H9 (cell line): ENCODE data around the gene SRPX2. TPM values are rescaled to one million over a fixed set of nuclear protein-coding genes. Genes with fewer than 3 reads are reported as not detected.

Source experiments
- DNase-seq: peaks from one replicate; pipeline ENCODE4 v3.0.0-alpha.2; 2017
- H2AFZ ChIP-seq: one replicate; pipeline ENCODE4 v1.6.1; 2013; ENCODE audit warnings: mild to moderate bottlenecking, low read length, control low read depth, moderate library complexity
- H2AK5ac ChIP-seq: 2 replicates; pipeline ENCODE4 v1.6.1; 2013; ENCODE audit warnings: low read length, control low read depth, mixed read lengths; ENCODE audit not compliant: insufficient read length
- H2BK120ac ChIP-seq: one replicate; pipeline ENCODE4 v1.6.1; 2013; ENCODE audit warnings: low read depth, mild to moderate bottlenecking, low read length, control low read depth, inconsistent platforms; ENCODE audit not compliant: poor library complexity, severe bottlenecking
- H2BK12ac ChIP-seq: 2 replicates; pipeline ENCODE4 v1.6.1; 2013; ENCODE audit warnings: low read length, control low read depth, mixed read lengths, low read depth; ENCODE audit not compliant: insufficient read length
- H2BK15ac ChIP-seq: 2 replicates; pipeline ENCODE4 v1.6.1; 2013; ENCODE audit warnings: low read depth, low read length, control low read depth
- H2BK20ac ChIP-seq: one replicate; pipeline ENCODE4 v1.6.1; 2013; ENCODE audit warnings: low read depth, mild to moderate bottlenecking, low read length, control low read depth, inconsistent platforms; ENCODE audit not compliant: poor library complexity, severe bottlenecking
- H2BK5ac ChIP-seq: 2 replicates; pipeline ENCODE4 v1.6.1; 2013; ENCODE audit warnings: low read length, control low read depth, mixed read lengths; ENCODE audit not compliant: insufficient read length
- H3K14ac ChIP-seq: 2 replicates; pipeline ENCODE4 v1.6.1; 2013; ENCODE audit warnings: low read length, control low read depth; ENCODE audit not compliant: insufficient read depth
- H3K18ac ChIP-seq: 2 replicates; pipeline ENCODE4 v1.6.1; 2013; ENCODE audit warnings: low read depth, mild to moderate bottlenecking, mixed read lengths, low read length, control low read depth; ENCODE audit not compliant: insufficient read length
- H3K23ac ChIP-seq: 2 replicates; pipeline ENCODE4 v1.6.1; 2013; ENCODE audit warnings: low read length, control low read depth, mixed read lengths, low read depth; ENCODE audit not compliant: insufficient read length
- H3K23me2 ChIP-seq: 2 replicates; pipeline ENCODE4 v1.6.1; 2013; ENCODE audit warnings: low read depth, mild to moderate bottlenecking, mixed read lengths, low read length, control low read depth; ENCODE audit not compliant: insufficient read length, poor library complexity, severe bottlenecking
- H3K27ac ChIP-seq: 2 replicates; pipeline ENCODE4 v1.5.1; 2013; ENCODE audit warnings: low read length, control low read depth, mixed read lengths, low read depth; ENCODE audit not compliant: insufficient read length
- H3K27me3 ChIP-seq: 2 replicates; pipeline ENCODE4 v1.6.1; 2013; ENCODE audit warnings: low read length, control low read depth, inconsistent platforms; ENCODE audit not compliant: insufficient read depth
- H3K4ac ChIP-seq: 2 replicates; pipeline ENCODE4 v1.6.1; 2013; ENCODE audit warnings: low read depth, mild to moderate bottlenecking, control low read depth, inconsistent platforms, low read length, moderate library complexity
- H3K4me1 ChIP-seq: 2 replicates; pipeline ENCODE4 v1.6.1; 2013; ENCODE audit warnings: low read length, control low read depth, inconsistent platforms; ENCODE audit not compliant: insufficient read depth
- H3K4me2 ChIP-seq: 2 replicates; pipeline ENCODE4 v1.6.1; 2013; ENCODE audit warnings: low read length, control low read depth, mixed read lengths; ENCODE audit not compliant: insufficient read length, insufficient read depth
- H3K56ac ChIP-seq: 2 replicates; pipeline ENCODE4 v1.6.1; 2013; ENCODE audit warnings: low read depth, mild to moderate bottlenecking, mixed read lengths, low read length, control low read depth; ENCODE audit not compliant: insufficient read length
- H3K79me1 ChIP-seq: 2 replicates; pipeline ENCODE4 v1.6.1; 2013; ENCODE audit warnings: low read depth, mild to moderate bottlenecking, moderate library complexity, low read length, control low read depth, inconsistent platforms; ENCODE audit not compliant: insufficient read depth, poor library complexity, severe bottlenecking
- H3K79me2 ChIP-seq: 2 replicates; pipeline ENCODE4 v1.6.1; 2013; ENCODE audit warnings: low read length, control low read depth, inconsistent platforms; ENCODE audit not compliant: insufficient read depth
- H3K9ac ChIP-seq: 2 replicates; pipeline ENCODE4 v1.6.1; 2013; ENCODE audit warnings: low read length, control low read depth, mixed read lengths; ENCODE audit not compliant: insufficient read length; ENCODE audit errors: extremely low read depth
- H3K9me3 ChIP-seq: one replicate; pipeline ENCODE4 v1.6.1; 2013; ENCODE audit warnings: low read depth, low read length, inconsistent platforms; ENCODE audit not compliant: control insufficient read depth
- H3T11ph ChIP-seq: one replicate; pipeline ENCODE4 v1.6.1; 2013; ENCODE audit warnings: mild to moderate bottlenecking, low read length, control low read depth, inconsistent platforms
- H4K20me1 ChIP-seq: one replicate; pipeline ENCODE4 v1.6.1; 2013; ENCODE audit not compliant: control insufficient read depth, insufficient read length, insufficient read depth
- H4K5ac ChIP-seq: 2 replicates; pipeline ENCODE4 v1.6.1; 2013; ENCODE audit warnings: low read depth, mild to moderate bottlenecking, mixed read lengths, low read length, control low read depth; ENCODE audit not compliant: insufficient read length
- H4K8ac ChIP-seq: replicated peaks from 2 replicates; pipeline ENCODE4 v1.6.1; 2013; ENCODE audit warnings: low read length, control low read depth, mixed read lengths, low read depth; ENCODE audit not compliant: insufficient read length
- H4K91ac ChIP-seq: 2 replicates; pipeline ENCODE4 v1.6.1; 2013; ENCODE audit warnings: low read depth, mild to moderate bottlenecking, moderate library complexity, mixed read lengths, low read length, control low read depth; ENCODE audit not compliant: insufficient read length
- H3K27ac Mint-ChIP-seq, 3 experiments: 2 replicates in 2 of 3; 3 replicates in 1 of 3; pipeline ENCODE4 v1.8.0; 2020 to 2021; ENCODE audit warnings: mixed read lengths in 3 of 3, mild to moderate bottlenecking in 1 of 3, moderate library complexity in 1 of 3
- H3K27me3 Mint-ChIP-seq: 2 replicates; pipeline ENCODE4 v1.8.0; 2021; ENCODE audit warnings: low read depth, mild to moderate bottlenecking, moderate library complexity, mixed read lengths
- H3K36me3 Mint-ChIP-seq, 3 experiments: 2 replicates in 2 of 3; 3 replicates in 1 of 3; pipeline ENCODE4 v1.8.0; 2020 to 2021; ENCODE audit warnings: low read depth in 3 of 3, mixed read lengths in 3 of 3; ENCODE audit not compliant: insufficient read depth in 1 of 3
- H3K4me1 Mint-ChIP-seq, 2 experiments: 2 replicates each; pipeline ENCODE4 v1.8.0; 2020; ENCODE audit warnings: mixed read lengths in 2 of 2
- H3K4me3 Mint-ChIP-seq, 2 experiments: 2 replicates in 1 of 2; 3 replicates in 1 of 2; pipeline ENCODE4 v1.8.0; 2020 to 2021; ENCODE audit warnings: mild to moderate bottlenecking in 2 of 2, mixed read lengths in 2 of 2, moderate library complexity in 1 of 2
- H3K9me3 Mint-ChIP-seq, 2 experiments: 2 replicates in 1 of 2; 3 replicates in 1 of 2; pipeline ENCODE4 v1.8.0; 2020; ENCODE audit warnings: mild to moderate bottlenecking in 2 of 2, mixed read lengths in 2 of 2, moderate library complexity in 1 of 2
- WGBS: extraction: QIAGEN DNeasy Blood & Tissue Kit; methylation state at CpG from one replicate; pipeline ENCODE4 v1.1.7; 2013; ENCODE audit warnings: missing lambda C conversion rate, low lambda C conversion rate, mixed read lengths; ENCODE audit not compliant: insufficient read length; ENCODE audit errors: extremely low coverage; 5-methylcytosine and 5-hydroxymethylcytosine counted together
- total RNA-seq: library from RNA; stranded (reverse); gene quantifications from 2 replicates; pipeline ENCODE4 v1.2.1, GENCODE V29; 2021
- TF ChIP-seq, protein P1 (sequence below): fragments of 200-600 bp; sonication (generic); conservative IDR thresholded peaks from 3 replicates; pipeline ENCODE4 v1.8.0; 2021; ENCODE audit warnings: antibody characterized with exemption, mild to moderate bottlenecking

The SRPX2 gene
- total RNA-seq, 1 experiment from 2014 or later, result not detected

DNA sequence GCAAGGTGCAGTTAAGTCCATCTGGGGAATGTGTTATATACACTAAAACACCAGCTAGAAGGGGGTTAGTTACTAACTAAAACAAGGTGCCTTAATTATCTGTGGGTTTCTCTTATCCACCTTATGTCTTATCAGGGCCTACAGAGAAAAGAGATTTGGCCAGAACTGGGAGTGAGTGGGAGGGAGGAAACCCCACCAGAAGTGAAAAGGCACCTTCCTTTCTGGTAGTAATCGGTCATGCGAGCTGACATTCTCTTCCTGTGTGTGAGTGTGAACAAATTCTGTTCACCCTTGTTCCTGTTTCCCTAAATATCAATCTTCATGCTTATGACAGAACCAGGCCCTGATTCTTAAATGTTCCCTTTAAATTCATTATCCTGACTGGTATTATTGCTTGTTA, 43.5 kb downstream of the SRPX2 start:
- Histone ChIP-seq H2BK15ac (no peak overlapping the region), H3K9ac (no peak overlapping the region), H3K56ac (no peak overlapping the region), H3K27ac (no peak overlapping the region), H3T11ph (no peak overlapping the region), H3K4me2 (no peak overlapping the region), H3K23me2 (no peaks in the 10 kb centered on the region), H3K9me3 (no peaks in the 10 kb centered on the region), H3K4ac (no peak overlapping the region), H3K18ac (no peak overlapping the region), H3K14ac (no peak overlapping the region), H3K23ac (no peak overlapping the region), H2AK5ac (no peak overlapping the region), H3K79me1 (no peaks in the 10 kb centered on the region), H2BK120ac (no peak overlapping the region), H3K27me3 (no peaks in the 10 kb centered on the region), H4K5ac (no peak overlapping the region), H4K20me1 (no peaks in the 10 kb centered on the region), H4K91ac (no peak overlapping the region), H3K4me1 (no peaks in the 10 kb centered on the region), H4K8ac (no peak overlapping the region), H3K79me2 (no peaks in the 10 kb centered on the region), H2BK12ac (no peak overlapping the region), H2BK20ac (no peak overlapping the region), H2AFZ (no peak overlapping the region), H2BK5ac (no peak overlapping the region)
- Mint-ChIP-seq H3K4me1 (no peaks in the 10 kb centered on the region), H3K27ac (no peak overlapping the region; a peak in 1 of 7 replicates), H3K27me3 (peaks cover 3% of the 10 kb centered on the region), H3K36me3 (peaks cover 0 to 2% (median 0%) of the 10 kb centered on the region in 3 experiments; a peak in 1 of 7 replicates), H3K4me3 (no peak overlapping the region), H3K9me3 (peaks cover 34 to 57% of the 10 kb centered on the region in 2 experiments)
- DNase-seq, result no peak
- TF ChIP-seq, protein P1, sequence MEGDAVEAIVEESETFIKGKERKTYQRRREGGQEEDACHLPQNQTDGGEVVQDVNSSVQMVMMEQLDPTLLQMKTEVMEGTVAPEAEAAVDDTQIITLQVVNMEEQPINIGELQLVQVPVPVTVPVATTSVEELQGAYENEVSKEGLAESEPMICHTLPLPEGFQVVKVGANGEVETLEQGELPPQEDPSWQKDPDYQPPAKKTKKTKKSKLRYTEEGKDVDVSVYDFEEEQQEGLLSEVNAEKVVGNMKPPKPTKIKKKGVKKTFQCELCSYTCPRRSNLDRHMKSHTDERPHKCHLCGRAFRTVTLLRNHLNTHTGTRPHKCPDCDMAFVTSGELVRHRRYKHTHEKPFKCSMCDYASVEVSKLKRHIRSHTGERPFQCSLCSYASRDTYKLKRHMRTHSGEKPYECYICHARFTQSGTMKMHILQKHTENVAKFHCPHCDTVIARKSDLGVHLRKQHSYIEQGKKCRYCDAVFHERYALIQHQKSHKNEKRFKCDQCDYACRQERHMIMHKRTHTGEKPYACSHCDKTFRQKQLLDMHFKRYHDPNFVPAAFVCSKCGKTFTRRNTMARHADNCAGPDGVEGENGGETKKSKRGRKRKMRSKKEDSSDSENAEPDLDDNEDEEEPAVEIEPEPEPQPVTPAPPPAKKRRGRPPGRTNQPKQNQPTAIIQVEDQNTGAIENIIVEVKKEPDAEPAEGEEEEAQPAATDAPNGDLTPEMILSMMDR, result no peak
- WGBS, result no CpG with 5 or more reads among the region's 2 CpGs
